Measurements from ENCODE around the gene MYL12A.

MYL12A gene

GRCh38 chr18:3251249-3251962 is 3.8 kb downstream of the MYL12A start:
- TF ChIP-seq ZFX (IDR thresholded peaks at IDR 0.05): no peak
- TF ChIP-seq, protein P1, sequence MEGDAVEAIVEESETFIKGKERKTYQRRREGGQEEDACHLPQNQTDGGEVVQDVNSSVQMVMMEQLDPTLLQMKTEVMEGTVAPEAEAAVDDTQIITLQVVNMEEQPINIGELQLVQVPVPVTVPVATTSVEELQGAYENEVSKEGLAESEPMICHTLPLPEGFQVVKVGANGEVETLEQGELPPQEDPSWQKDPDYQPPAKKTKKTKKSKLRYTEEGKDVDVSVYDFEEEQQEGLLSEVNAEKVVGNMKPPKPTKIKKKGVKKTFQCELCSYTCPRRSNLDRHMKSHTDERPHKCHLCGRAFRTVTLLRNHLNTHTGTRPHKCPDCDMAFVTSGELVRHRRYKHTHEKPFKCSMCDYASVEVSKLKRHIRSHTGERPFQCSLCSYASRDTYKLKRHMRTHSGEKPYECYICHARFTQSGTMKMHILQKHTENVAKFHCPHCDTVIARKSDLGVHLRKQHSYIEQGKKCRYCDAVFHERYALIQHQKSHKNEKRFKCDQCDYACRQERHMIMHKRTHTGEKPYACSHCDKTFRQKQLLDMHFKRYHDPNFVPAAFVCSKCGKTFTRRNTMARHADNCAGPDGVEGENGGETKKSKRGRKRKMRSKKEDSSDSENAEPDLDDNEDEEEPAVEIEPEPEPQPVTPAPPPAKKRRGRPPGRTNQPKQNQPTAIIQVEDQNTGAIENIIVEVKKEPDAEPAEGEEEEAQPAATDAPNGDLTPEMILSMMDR (conservative IDR thresholded peaks at IDR 0.05): no peak
- no peak overlapping the region for H3K27ac ChIP-seq

DNA sequence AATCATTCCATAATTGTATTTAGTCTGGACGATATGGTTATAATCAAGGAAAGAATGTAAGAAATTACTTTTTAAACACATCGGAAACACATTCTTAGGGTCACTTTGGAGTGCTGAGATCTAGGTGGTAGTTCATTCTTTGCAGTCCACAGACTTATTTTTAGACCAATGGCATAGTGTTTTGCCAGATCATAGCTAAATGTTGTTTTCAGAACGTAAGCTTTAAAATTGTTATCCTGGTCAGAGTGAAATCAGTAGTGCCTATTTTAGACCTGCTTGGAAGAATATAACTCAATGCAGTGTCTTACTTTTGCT is 4.3 kb downstream of the MYL12A start:
- H3K27ac ChIP-seq: no peak overlapping the region
- TF ChIP-seq, protein P1 (conservative IDR thresholded peaks at IDR 0.05): no peak

DNA sequence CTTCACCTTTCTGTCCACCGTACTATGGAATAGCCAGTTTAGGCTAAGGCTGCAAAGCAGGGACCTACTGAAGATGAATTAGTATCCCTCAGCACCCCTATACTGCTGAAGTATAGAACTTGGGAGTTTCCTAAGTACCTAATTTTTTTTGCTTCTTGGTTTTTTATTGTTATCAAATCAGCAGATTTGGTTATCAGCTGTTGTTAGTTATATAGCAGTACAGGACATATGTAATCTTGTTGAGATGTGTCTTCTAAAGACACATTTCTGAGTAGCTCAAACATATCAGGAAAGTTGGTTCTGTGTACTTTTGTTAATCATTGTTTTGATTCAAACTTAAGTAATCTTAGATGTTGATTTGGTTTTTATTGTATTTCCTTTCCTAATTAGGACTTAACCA is 5.2 kb downstream of the MYL12A start:
- no peak for TF ChIP-seq ZFX (IDR thresholded peaks at IDR 0.05)
- TF ChIP-seq, protein P1 (conservative IDR thresholded peaks at IDR 0.05): no peak
- no peak overlapping the region for H3K27ac ChIP-seq

DNA sequence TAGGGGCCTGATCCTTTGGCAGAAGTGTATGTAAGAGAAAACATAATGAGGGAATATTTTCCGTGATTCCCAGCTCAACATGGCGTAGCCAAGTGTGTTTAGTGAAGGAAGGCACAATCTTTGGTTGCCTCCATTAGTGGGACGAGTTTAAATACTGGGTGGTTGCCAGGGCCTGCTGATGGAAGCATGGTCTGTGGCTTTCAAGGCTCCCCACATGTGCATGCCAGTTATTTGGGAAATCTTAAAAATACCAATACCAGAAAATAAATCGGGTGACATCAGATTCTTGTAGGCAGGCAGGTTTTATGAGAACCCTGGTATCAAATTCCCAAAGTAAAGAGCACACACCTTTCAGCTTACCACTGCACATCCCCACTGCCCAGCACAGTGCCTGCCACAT is 7.1 kb downstream of the MYL12A start:
- no peak overlapping the region; the same call in 1 of the 2 replicates for H3K27ac ChIP-seq
- TF ChIP-seq, protein P1 (conservative IDR thresholded peaks at IDR 0.05): no peak
- TF ChIP-seq ZFX (IDR thresholded peaks at IDR 0.05): no peak

DNA sequence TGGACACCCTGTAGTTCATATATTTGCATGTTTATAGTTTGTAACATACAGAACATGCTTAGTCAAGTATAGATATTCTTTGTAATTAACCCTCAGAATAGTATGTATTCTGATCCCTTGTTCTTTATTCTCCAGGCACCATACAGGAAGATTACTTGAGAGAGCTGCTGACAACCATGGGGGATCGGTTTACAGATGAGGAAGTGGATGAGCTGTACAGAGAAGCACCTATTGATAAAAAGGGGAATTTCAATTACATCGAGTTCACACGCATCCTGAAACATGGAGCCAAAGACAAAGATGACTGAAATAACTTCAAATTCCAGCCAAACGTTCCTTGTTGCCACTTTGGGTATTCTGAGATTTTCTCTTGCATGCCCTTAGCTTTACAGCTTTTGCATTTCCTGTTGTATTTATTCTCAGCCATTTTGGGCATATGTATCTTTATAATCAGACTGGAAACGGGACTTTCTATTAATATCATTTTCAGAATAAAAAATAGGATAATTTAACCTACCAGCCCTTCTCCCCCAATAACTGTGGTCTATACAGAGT is 8.1 kb downstream of the MYL12A start:
- TF ChIP-seq ZFX (IDR thresholded peaks at IDR 0.05): no peak
- TF ChIP-seq, protein P1 (conservative IDR thresholded peaks at IDR 0.05): no peak
- no peak overlapping the region for H3K27ac ChIP-seq

GRCh38 chr18:3256693-3257626 is 9.4 kb downstream of the MYL12A start:
- H3K27ac ChIP-seq: 0 out of 2 replicates have a peak overlapping the region, but pooled peaks have one; percentile 12
- TF ChIP-seq ZFX (IDR thresholded peaks at IDR 0.05): no peak
- TF ChIP-seq, protein P1 (conservative IDR thresholded peaks at IDR 0.05): no peak

DNA sequence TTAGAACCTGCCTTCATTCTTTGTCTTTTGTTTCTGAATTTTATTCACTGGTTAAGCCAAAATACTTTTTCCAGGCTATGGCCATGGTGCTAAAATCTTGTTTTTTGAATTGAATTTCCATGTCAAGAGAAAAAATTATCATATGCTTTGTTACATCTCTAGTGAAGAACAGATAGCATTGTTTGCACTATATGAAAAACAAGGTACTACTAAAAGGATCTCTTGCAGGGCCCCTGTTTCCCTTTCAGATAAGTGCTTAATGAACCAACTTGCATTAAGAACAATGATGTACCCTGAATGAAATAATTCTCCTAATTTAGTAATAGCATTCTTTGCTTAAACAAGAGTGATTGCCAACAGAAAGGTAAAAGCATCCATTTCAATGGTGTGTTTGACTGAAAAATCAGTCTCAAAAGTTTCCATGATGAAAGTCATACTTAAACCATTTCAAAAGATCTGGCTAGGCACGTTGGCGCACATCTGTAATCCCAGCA is 10.1 kb downstream of the MYL12A start:
- H3K27ac ChIP-seq: no peak overlapping the region
- no peak for TF ChIP-seq ZFX (IDR thresholded peaks at IDR 0.05)
- TF ChIP-seq, protein P1 (conservative IDR thresholded peaks at IDR 0.05): no peak
